Endothelial cell of umbilical vein (primary cell): ENCODE data around the gene RPL18.

Experiments used
- POLR2A ChIP-seq: IDR thresholded peaks from 2 replicates; pipeline ENCODE4 v1.6.1; 2012; ENCODE audit warnings: low read depth, mild to moderate bottlenecking, control low read depth, low read length
- TF ChIP-seq, protein P1 (sequence below), 2 donors: IDR thresholded peaks; 1 replicate in 1 of 2; 2 replicates in 1 of 2; pipeline ENCODE4 v1.5.1; 2011; ENCODE audit warnings: low read length in 2 of 2, mild to moderate bottlenecking in 2 of 2, moderate library complexity in 2 of 2, control low read depth in 1 of 2, inconsistent platforms in 1 of 2, low read depth in 1 of 2; ENCODE audit not compliant: insufficient read depth in 1 of 2; ENCODE audit errors: extremely low read depth in 1 of 2

DNA sequence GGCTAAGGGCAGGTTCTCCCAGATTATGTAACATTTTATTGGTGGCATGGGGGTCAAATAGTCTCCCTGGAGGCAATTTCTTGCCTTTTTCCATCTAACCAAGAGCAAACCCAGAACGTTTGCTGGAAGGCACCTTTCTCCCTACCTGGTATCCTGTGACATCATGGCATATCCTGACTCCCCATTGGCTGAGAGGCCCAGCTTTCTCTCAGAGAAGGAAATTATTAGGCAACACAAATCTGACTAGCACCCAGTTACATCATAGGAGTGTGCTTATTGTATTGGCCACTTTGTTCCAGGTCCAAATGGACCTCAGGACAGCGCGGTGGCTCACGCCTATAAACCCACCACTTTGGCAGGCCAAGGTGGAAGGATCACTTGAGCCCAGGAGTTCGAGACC, 40.8 kb upstream of the RPL18 start:
- TF ChIP-seq, protein P1, sequence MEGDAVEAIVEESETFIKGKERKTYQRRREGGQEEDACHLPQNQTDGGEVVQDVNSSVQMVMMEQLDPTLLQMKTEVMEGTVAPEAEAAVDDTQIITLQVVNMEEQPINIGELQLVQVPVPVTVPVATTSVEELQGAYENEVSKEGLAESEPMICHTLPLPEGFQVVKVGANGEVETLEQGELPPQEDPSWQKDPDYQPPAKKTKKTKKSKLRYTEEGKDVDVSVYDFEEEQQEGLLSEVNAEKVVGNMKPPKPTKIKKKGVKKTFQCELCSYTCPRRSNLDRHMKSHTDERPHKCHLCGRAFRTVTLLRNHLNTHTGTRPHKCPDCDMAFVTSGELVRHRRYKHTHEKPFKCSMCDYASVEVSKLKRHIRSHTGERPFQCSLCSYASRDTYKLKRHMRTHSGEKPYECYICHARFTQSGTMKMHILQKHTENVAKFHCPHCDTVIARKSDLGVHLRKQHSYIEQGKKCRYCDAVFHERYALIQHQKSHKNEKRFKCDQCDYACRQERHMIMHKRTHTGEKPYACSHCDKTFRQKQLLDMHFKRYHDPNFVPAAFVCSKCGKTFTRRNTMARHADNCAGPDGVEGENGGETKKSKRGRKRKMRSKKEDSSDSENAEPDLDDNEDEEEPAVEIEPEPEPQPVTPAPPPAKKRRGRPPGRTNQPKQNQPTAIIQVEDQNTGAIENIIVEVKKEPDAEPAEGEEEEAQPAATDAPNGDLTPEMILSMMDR (IDR thresholded peaks at IDR 0.05; ENCODE audit: extremely low read depth in 1 of 2, insufficient read depth in 1 of 2, low read depth in 1 of 2, low read length in 2 of 2), result no peak
- no peak for TF ChIP-seq POLR2A
